PC-9 (cell line): Measurements from ENCODE around the gene DSCAM. TPM values are rescaled to one million over a fixed set of nuclear protein-coding genes. Genes with fewer than 3 reads are reported as not detected.
"Not testable (repeated sequence)": the region's sequence is repeated elsewhere in the genome, so short reads cannot be mapped to it uniquely, and the experiment has no call there.

Source experiments
- BruUV-seq: library from RNA; stranded (reverse); fragments of 400-500 nt; replicated peaks from 2 replicates; lab custom pipeline; 2021; lab: Mats Ljungman, UMichigan
- CTCF ChIA-PET: fragments of 300-600 bp; sonication (Branson Sonifier 250); formaldehyde crosslinking; loops from one replicate; lab custom pipeline; 2022; ENCODE audit warnings: antibody characterized with exemption; lab: Charles Lee
- POLR2A ChIA-PET: fragments of 300-600 bp; sonication (Branson Sonifier 250); formaldehyde crosslinking; loops from one replicate; lab custom pipeline; 2022; ENCODE audit warnings: antibody characterized with exemption; ENCODE audit not compliant: unreplicated experiment; lab: Charles Lee
- DNase-seq, 2 experiments: peaks; one replicate each; pipeline versions ENCODE4 v3.0.0 to v3.0.0-alpha.2; 2015 to 2022; ENCODE audit warnings: mixed read lengths in 1 of 2
- H2AFZ ChIP-seq: fragments of 200-600 bp; sonication (generic); 2 replicates; pipeline ENCODE4 v1.8.1; 2017; ENCODE audit warnings: antibody characterized with exemption
- H3F3A ChIP-seq: fragments of 200-600 bp; sonication (generic); 2 replicates; pipeline ENCODE4 v1.8.1; 2017; ENCODE audit warnings: antibody characterized with exemption, mild to moderate bottlenecking, low read depth; ENCODE audit not compliant: insufficient read depth
- H3K27ac ChIP-seq: fragments of 200-600 bp; sonication (generic); 2 replicates; pipeline ENCODE4 v1.6.1; 2016; ENCODE audit warnings: mixed run types
- H3K27me3 ChIP-seq: fragments of 200-600 bp; sonication (generic); 2 replicates; pipeline ENCODE4 v1.6.1; 2016; ENCODE audit warnings: low read depth, mixed run types; ENCODE audit not compliant: insufficient read depth
- H3K36me3 ChIP-seq: fragments of 200-600 bp; sonication (generic); 2 replicates; pipeline ENCODE4 v1.6.1; 2016; ENCODE audit warnings: low read depth, mixed run types
- H3K4me1 ChIP-seq: fragments of 200-600 bp; sonication (generic); replicated peaks from 2 replicates; pipeline ENCODE4 v1.6.1; 2016; ENCODE audit warnings: mixed run types; ENCODE audit not compliant: insufficient read depth
- H3K4me2 ChIP-seq: fragments of 200-600 bp; sonication (generic); 2 replicates; pipeline ENCODE4 v1.6.1; 2017; ENCODE audit warnings: mixed run types
- H3K4me3 ChIP-seq: fragments of 200-600 bp; sonication (generic); 2 replicates; pipeline ENCODE4 v1.6.1; 2016; ENCODE audit warnings: mixed run types
- H3K79me2 ChIP-seq: fragments of 200-600 bp; sonication (generic); 2 replicates; pipeline ENCODE4 v1.6.1; 2017; ENCODE audit warnings: low read depth, mixed run types
- H3K9me2 ChIP-seq: fragments of 200-600 bp; sonication (generic); 2 replicates; pipeline ENCODE4 v1.8.1; 2017; ENCODE audit warnings: mild to moderate bottlenecking; ENCODE audit not compliant: insufficient read depth
- H3K9me3 ChIP-seq: fragments of 200-600 bp; sonication (generic); 2 replicates; pipeline ENCODE4 v1.8.1; 2016; ENCODE audit warnings: low read depth; ENCODE audit not compliant: insufficient read depth
- H4K20me1 ChIP-seq: fragments of 200-600 bp; sonication (generic); 2 replicates; pipeline ENCODE4 v1.8.1; 2017; ENCODE audit not compliant: insufficient read depth
- EZH2 ChIP-seq: fragments of 200-600 bp; sonication (generic); IDR thresholded peaks from 2 replicates; pipeline ENCODE4 v1.8.0; 2017; ENCODE audit warnings: antibody characterized with exemption, low read depth
- intact Hi-C: fragments of 100-400 bp; cut with micrococcal nuclease; formaldehyde crosslinking; loops from one replicate; pipeline ENCODE4 v1.10.0; 2022; ENCODE audit not compliant: unreplicated experiment
- total RNA-seq: library from RNA; stranded (reverse); gene quantifications from 2 replicates; pipeline ENCODE4 v1.2.3, GENCODE V29; 2021
- TF ChIP-seq, protein P1 (sequence below): fragments of 200-600 bp; sonication (generic); conservative IDR thresholded peaks from 2 replicates; pipeline ENCODE4 v1.6.1; 2017; ENCODE audit warnings: mixed run types, antibody characterized with exemption, mild to moderate bottlenecking, moderate library complexity

DSCAM gene
- total RNA-seq, 1 experiment from 2014 or later = not detected

DNA sequence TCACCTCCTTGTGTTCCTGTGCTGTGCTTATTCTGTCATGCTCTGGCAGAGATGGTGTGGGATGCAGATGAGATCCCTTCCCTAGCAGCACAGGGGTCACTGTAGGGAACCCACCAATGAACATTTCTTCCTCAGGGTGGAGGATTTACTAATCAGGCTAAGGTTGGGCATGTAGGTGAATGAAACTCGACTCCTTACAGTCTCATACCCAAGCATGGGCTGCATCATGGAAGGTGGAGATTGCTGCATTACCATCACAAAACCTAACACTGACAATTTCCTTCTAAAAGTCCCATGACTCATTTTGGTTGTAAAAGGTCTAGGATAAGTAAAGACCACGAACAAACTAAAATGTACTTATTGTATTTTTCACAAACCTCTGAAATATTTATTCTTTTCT, 399.9 kb downstream of the DSCAM start:
- H3K9me2 ChIP-seq = no peaks in the 10 kb centered on the region; the same call in 1 of the 2 replicates
- intact Hi-C loops = no loop called here
- H2AFZ ChIP-seq = no peak overlapping the region
- H3K27ac ChIP-seq = no peak overlapping the region
- DNase-seq = no peak
- no peak overlapping the region for H3K4me2 ChIP-seq
- no peaks in the 10 kb centered on the region for H3F3A ChIP-seq
- H3K79me2 ChIP-seq = no peaks in the 10 kb centered on the region
- TF ChIP-seq, protein P1, sequence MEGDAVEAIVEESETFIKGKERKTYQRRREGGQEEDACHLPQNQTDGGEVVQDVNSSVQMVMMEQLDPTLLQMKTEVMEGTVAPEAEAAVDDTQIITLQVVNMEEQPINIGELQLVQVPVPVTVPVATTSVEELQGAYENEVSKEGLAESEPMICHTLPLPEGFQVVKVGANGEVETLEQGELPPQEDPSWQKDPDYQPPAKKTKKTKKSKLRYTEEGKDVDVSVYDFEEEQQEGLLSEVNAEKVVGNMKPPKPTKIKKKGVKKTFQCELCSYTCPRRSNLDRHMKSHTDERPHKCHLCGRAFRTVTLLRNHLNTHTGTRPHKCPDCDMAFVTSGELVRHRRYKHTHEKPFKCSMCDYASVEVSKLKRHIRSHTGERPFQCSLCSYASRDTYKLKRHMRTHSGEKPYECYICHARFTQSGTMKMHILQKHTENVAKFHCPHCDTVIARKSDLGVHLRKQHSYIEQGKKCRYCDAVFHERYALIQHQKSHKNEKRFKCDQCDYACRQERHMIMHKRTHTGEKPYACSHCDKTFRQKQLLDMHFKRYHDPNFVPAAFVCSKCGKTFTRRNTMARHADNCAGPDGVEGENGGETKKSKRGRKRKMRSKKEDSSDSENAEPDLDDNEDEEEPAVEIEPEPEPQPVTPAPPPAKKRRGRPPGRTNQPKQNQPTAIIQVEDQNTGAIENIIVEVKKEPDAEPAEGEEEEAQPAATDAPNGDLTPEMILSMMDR = no peak
- TF ChIP-seq EZH2 = no peak
- H3K36me3 ChIP-seq = no peaks in the 10 kb centered on the region
- no TSS peak for BruUV-seq
- no peaks in the 10 kb centered on the region for H4K20me1 ChIP-seq
- ChIA-PET CTCF (no interaction called here), POLR2A (no interaction called here)
- H3K27me3 ChIP-seq = no peaks in the 10 kb centered on the region
- no peak overlapping the region for H3K4me3 ChIP-seq
- H3K4me1 ChIP-seq = no peaks in the 10 kb centered on the region
- H3K9me3 ChIP-seq = no peaks in the 10 kb centered on the region

DNA sequence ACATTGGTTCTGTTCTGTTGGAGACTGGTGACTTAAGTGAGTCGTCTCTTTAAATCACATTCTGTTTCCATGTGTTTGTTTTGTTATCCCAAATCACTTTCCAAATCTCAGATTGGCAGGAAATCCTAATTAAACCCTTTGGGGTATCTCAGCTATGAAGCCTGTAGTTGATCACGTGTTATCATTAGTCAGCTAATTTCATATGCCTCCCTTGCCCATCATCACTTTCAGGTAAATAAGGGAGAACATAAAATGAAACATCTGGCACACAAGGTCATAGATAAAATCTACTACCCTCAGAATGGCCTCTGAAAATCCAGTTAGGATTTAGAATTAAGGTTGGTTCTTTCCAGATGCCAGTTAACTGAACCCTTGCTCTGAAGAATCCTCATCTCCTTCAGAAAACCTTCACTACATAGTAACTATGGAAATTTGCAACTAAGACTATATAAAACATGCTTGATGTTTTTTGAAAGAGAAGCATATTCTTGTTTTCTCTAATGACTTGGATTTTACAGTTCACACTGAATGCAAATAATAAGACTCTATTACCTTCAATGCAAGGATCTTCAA, 401.5 kb downstream of the DSCAM start:
- no peak overlapping the region for H3K4me2 ChIP-seq
- no TSS peak for BruUV-seq
- H3K9me2 ChIP-seq = no peaks in the 10 kb centered on the region; the same call in 1 of the 2 replicates
- no peaks in the 10 kb centered on the region for H3F3A ChIP-seq
- H3K27me3 ChIP-seq = no peaks in the 10 kb centered on the region
- TF ChIP-seq, protein P1 = no peak
- no peak for TF ChIP-seq EZH2
- CTCF ChIA-PET = no interaction called here
- no peaks in the 10 kb centered on the region for H3K9me3 ChIP-seq
- H3K79me2 ChIP-seq = no peaks in the 10 kb centered on the region
- H2AFZ ChIP-seq = no peak overlapping the region
- no peak overlapping the region for H3K4me3 ChIP-seq
- no peak overlapping the region for H3K27ac ChIP-seq
- no peaks in the 10 kb centered on the region for H3K4me1 ChIP-seq
- no peaks in the 10 kb centered on the region for H3K36me3 ChIP-seq
- no peaks in the 10 kb centered on the region for H4K20me1 ChIP-seq
- intact Hi-C loops = no loop called here
- POLR2A ChIA-PET = no interaction called here
- DNase-seq = no peak

GRCh38 chr21:40439581-40439980, 407.4 kb downstream of the DSCAM start:
- intact Hi-C loops, H3K4me2 ChIP-seq, DNase-seq, CTCF ChIA-PET, H3K27ac ChIP-seq, H3K9me3 ChIP-seq, H4K20me1 ChIP-seq, H3K4me1 ChIP-seq, BruUV-seq, H3K27me3 ChIP-seq, H2AFZ ChIP-seq, H3K4me3 ChIP-seq, H3K36me3 ChIP-seq, H3K9me2 ChIP-seq, H3K79me2 ChIP-seq, POLR2A ChIA-PET, H3F3A ChIP-seq: not testable (repeated sequence)

DNA sequence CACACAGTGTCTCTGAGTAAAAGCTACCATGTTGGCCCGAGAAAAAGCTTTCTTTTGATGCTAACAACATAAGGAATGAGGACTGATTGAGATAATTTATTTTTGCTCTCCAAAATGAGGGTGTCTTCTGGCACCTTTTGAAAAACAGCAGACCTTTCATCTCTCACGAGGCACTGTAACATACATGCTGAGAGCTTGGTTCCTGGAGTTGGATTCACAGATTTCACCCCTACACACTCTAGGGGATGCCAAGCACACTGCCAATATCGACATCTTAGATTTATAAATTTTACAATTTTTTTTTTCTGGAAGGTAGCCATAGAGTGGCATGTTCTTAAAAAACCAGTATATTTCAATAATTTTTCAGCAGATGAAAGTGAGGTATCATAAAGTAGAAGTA, 408.3 kb downstream of the DSCAM start:
- ChIA-PET POLR2A (no interaction called here), CTCF (no interaction called here)
- H3K9me2 ChIP-seq = no peaks in the 10 kb centered on the region
- no peaks in the 10 kb centered on the region for H3K27me3 ChIP-seq
- H3K9me3 ChIP-seq = no peaks in the 10 kb centered on the region
- no peaks in the 10 kb centered on the region for H3K36me3 ChIP-seq
- no peak overlapping the region for H3K27ac ChIP-seq
- intact Hi-C loops = no loop called here
- no TSS peak for BruUV-seq
- no peaks in the 10 kb centered on the region for H3K79me2 ChIP-seq
- no peaks in the 10 kb centered on the region for H3K4me1 ChIP-seq
- no peak for DNase-seq
- H2AFZ ChIP-seq = no peak overlapping the region
- H3F3A ChIP-seq = no peaks in the 10 kb centered on the region
- no peaks in the 10 kb centered on the region for H4K20me1 ChIP-seq
- TF ChIP-seq EZH2 = no peak
- no peak overlapping the region for H3K4me3 ChIP-seq
- no peak overlapping the region for H3K4me2 ChIP-seq
